ENCODE data around the gene MYO1B.

The MYO1B gene

GRCh38 chr2:191257934-191258333, 12.7 kb downstream of the MYO1B start:
- no peak for DNase-seq (ENCODE audit: extremely low read depth in 1 of 2, low read depth in 1 of 2)

GRCh38 chr2:191258996-191259395, 13.8 kb downstream of the MYO1B start:
- DNase-seq (ENCODE audit: extremely low read depth in 1 of 2, low read depth in 1 of 2), result no peak

- DNase-seq (ENCODE audit: extremely low read depth in 1 of 2, low read depth in 1 of 2), result no peak
Observed at GRCh38 chr2:191262436-191262835, 17.2 kb downstream of the MYO1B start.

- DNase-seq (ENCODE audit: extremely low read depth in 1 of 2, low read depth in 1 of 2), result no peak
Observed at GRCh38 chr2:191263050-191263449, 17.8 kb downstream of the MYO1B start.

DNA sequence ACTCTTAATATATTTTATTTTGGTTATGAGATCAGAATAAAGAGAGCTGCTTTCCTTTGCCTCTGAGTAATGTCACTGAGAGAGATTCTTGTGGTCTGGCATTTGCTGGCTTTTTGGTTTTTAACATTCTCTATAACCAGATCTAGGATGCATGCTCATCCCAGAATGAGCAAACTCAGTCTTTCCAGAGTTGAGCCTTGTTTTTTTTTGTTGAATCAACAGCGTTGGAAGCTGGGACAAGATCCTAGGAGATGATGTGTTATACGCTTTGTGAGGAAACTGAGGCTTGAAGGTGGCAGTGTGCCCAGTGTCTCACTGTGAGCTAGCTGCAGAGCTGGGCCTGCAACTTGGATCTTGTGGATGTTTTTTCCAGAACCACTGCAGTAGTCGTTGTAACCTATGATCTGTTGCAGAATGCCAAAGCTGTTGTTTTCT, 19.5 kb downstream of the MYO1B start:
- DNase-seq (ENCODE audit: extremely low read depth in 1 of 2, low read depth in 1 of 2), result no peak

- no peak for DNase-seq (ENCODE audit: extremely low read depth in 1 of 2, low read depth in 1 of 2)
Observed at GRCh38 chr2:191265311-191266170, 20.3 kb downstream of the MYO1B start.

DNA sequence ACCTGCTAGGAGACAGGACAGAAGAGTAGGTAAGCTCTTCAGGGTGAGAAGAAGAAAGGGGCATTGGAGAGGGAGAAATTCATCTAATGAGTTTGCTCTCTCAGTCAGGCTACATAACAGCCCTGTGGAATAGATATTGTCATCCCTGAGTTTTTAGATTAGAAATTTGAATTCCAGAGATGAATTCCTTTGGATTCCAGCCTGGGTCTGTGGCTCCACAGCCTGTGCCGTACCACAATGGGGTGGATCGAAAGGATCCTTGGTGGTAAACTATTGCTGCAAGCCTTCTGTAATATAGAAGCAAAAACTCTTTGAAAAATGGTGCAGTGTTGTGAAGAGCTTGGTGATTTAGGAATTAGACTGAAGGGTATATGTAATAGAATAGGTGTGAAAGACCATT, 21.0 kb downstream of the MYO1B start:
- no peak for DNase-seq (ENCODE audit: extremely low read depth in 1 of 2, low read depth in 1 of 2)

GRCh38 chr2:191268596-191268995, 23.4 kb downstream of the MYO1B start:
- no peak for DNase-seq (ENCODE audit: extremely low read depth in 1 of 2, low read depth in 1 of 2)

DNA sequence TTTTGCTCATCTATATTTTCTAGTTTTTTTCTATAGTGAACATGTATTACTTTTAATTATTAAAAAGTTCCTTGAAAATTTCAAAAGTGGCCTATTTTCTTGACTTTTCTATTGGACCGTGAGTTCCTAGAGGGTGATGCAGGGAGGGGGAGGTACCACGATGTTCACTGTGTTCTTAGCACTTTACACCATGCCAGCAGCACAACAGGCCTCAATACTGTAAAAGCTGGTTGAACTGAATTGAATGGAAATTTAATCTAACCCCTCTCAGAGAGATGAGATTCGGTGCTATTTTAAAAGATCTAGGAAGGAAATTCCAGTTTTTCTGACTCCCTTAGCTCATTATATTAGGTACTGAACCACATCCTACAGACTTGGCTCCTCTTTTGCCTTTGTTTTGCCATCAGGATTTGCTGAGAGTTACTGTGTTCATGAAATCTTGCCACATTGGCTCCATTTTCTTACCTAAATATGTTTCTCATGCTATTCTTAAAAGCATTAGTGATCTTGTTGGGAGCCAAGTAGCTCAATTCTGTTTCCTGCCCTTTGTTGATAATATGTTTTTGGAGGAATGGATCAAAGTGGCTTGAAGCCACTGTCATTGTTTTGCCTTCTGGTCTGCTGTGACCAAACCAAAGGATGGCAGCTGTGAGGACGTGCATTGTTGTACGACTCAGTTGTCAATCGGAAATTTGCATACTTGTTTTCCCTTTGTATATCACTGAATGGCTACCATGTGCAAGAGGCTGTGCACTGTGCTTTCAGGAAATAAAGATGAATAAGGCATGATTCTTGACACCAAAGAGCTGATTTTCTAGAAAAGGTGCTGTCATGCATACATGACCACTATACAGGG, 25.3 kb downstream of the MYO1B start:
- DNase-seq (ENCODE audit: extremely low read depth in 1 of 2, low read depth in 1 of 2), result no peak

DNA sequence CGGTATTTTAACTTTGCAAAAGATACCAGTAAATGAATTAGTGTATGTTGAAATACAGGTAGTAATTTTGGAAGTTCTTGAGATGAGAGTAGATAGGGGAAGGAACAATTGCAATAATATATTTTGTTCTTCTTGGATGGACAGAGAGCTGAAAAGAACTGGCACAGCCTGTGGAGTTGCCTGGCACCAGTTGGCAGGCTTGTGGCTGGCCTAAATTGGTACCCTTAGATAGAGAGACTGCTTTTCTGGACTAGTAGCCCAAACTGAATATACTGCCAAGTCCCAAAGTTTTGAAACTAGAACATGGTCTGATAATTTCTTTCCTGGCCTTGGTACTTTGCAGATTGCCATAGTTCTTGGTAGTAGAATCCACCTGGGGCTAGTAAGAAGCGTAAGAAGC, 26.9 kb downstream of the MYO1B start:
- DNase-seq (ENCODE audit: extremely low read depth in 1 of 2, low read depth in 1 of 2), result no peak

GRCh38 chr2:191274413-191274815, 29.2 kb downstream of the MYO1B start:
- DNase-seq (ENCODE audit: extremely low read depth in 1 of 2, low read depth in 1 of 2), result no peak

GRCh38 chr2:191276792-191277465, 31.7 kb downstream of the MYO1B start:
- no peak for DNase-seq (ENCODE audit: extremely low read depth in 1 of 2, low read depth in 1 of 2)

GRCh38 chr2:191280290-191280689, 35.1 kb downstream of the MYO1B start:
- DNase-seq (ENCODE audit: extremely low read depth in 1 of 2, low read depth in 1 of 2), result no peak

DNA sequence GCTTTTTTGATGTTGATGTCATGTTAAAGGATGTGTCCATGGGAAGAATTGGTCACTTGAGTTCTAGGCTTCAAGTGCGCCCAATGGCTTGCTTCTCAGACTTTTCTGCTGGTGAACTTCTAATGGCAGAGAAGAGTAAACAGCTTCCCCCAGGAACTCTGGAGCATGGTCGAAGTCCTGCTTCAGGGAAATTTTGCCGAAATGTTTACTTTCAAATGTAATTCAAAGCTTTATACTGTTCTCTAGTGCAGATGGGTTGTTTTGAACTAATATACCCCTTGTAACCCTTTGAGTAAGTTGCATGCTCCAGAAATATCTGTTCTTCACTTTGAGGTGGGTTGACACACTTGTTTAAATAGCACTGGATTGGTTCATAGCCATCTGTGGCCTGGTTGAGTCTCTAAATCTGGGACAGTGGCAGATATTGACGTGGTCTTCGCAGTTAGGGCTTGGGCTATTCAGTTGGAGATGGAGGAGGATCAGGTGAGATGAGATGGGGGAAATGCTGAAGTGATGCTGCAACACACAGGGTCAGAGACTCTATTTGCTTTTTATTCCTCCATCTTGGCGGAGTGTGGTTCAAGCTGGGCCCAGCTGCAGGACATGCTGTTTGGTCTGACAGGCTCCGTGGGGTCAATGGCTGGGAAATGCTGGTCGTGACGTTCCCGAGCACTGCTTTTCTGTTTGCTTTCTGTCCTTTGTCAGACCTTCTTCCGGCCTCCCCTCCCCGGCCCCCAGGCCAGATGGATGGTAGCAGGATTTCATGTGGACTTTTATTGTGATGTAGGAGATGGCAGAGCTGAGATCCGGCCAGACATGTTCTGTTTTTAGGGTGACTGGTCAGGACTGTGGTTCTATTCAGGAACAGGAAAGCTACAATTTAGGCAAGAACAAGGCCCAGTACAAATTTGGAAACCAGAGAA, 35.9 kb downstream of the MYO1B start:
- no peak for DNase-seq (ENCODE audit: extremely low read depth in 1 of 2, low read depth in 1 of 2)

DNA sequence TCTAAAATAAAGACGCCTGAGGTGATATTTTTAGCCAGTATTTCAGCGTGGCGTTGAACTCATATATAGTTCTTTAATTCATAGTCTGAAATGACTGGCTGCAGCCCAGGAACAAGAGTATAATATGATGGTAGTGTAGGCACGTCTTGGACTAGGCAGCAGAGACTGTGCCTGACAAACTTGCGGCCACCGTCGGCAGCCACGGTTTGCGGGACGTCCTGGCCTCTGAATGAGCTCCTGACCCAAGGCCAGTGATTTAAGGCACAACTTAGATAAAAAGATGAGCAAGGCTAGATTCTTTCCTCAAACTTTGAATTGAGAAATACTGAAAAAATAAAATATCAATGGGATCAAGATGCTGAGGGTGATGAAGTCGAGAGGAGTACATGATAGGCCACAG, 40.0 kb downstream of the MYO1B start:
- DNase-seq (ENCODE audit: extremely low read depth in 1 of 2, low read depth in 1 of 2), result no peak

GRCh38 chr2:191287820-191288219, 42.6 kb downstream of the MYO1B start:
- DNase-seq (ENCODE audit: extremely low read depth in 1 of 2, low read depth in 1 of 2), result no peak

DNA sequence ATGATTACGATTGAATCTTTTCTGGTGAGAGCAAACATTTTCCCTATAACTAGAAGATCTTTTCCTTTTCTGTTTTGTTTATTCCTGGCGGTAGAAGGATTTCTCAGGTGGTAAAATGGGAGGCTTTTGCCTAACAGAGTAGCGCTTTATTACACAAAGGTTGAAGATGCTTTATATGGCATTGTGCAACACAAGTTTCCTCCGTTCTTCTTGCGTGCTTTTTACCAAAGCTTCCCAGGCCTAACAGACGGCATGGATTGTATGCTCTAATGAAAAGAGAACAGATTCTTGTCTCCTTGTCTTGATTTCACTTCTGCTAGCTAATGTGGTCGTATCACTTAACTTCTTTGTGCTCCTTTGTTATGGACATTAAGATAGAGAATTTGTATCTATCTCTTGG, 43.8 kb downstream of the MYO1B start:
- DNase-seq (ENCODE audit: extremely low read depth in 1 of 2, low read depth in 1 of 2), result no peak

DNA sequence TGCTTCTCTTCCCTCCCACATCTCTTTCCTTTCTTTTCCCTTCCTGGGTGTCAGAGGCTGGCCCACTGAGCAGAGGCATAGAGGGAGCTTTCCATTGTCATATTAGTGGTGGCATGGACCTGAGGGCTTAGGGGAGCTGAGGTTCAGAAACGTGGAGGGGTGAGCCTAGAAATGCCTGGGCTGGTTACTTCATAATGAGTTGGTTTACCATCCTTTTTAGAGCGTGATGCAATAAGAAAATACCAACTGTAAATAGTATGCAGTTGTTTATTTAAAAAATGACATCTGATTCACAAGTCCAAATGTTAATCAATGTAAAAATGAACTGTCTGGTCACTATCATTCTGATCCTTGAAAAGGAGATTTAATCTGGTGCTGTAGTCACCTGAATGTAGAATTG, 46.3 kb downstream of the MYO1B start:
- DNase-seq (ENCODE audit: extremely low read depth in 1 of 2, low read depth in 1 of 2), result no peak

DNA sequence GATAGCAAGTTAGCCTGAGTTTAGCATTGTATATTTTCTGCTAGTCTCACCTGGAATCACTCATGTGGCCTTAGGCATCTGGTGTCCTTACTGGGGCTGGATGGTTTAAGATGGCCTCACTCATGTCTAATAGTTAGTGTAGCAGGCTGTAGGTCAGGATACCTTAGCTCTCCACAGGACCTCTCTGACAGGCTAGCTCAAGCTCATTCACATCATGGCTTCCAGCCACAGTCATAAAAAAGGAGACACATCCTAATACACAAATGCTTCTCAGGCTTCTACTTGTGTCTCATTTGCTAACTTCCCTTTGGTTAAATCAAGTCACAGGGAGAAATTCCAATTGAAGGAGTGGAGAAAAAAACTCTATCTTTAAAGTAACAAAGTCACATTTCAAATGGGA, 47.7 kb downstream of the MYO1B start:
- no peak for DNase-seq (ENCODE audit: extremely low read depth in 1 of 2, low read depth in 1 of 2)

DNA sequence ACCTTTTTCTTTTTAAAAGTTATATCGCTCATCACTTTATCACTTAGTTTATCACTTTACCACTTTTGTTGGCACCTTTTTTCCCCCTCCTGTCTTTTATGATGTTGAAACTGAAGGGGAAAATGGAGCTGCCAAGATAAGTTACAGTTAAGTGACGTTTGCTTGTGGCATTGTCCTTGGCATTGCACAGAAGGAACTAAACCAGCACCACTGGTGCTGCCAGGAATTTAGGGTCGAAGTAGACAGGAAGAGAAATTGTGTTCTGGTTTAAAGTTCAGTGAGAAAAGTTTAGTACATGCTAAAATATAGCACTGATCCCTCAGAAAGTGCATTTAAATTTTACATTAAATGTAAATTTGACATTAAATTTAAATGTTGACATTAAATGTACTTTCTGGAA, 49.9 kb downstream of the MYO1B start:
- DNase-seq (ENCODE audit: extremely low read depth in 1 of 2, low read depth in 1 of 2), result no peak
